Kidney (tissue), 14 donors: Measurements from ENCODE around the gene CDH13. TPM values are rescaled to one million over a fixed set of nuclear protein-coding genes. Genes with fewer than 3 reads are reported as not detected.

Experiments
- DNase-seq, 5 donors: peaks; one replicate each; pipeline ENCODE4 v3.0.0-alpha.2; 2013 to 2020
- FAIRE-seq: peaks from 2 replicates; lab custom pipeline; 2012; peaks lifted over from hg19 to GRCh38; lab: Jason Lieb, UNC
- H3K27ac ChIP-seq, 2 donors: one replicate each; pipeline ENCODE4 v1.7.0; 2013; ENCODE audit warnings: low read depth in 2 of 2, low read length in 2 of 2, inconsistent platforms in 1 of 2
- H3K27me3 ChIP-seq: one replicate; pipeline ENCODE4 v1.7.1; 2013; ENCODE audit warnings: low read length, inconsistent platforms; ENCODE audit not compliant: control insufficient read depth, insufficient read depth
- H3K36me3 ChIP-seq, 3 donors: one replicate each; pipeline versions ENCODE4 v1.7.0 to v1.7.1; 2013; ENCODE audit warnings: low read length in 3 of 3, control low read depth in 1 of 3, inconsistent platforms in 1 of 3; ENCODE audit not compliant: insufficient read depth in 3 of 3, control insufficient read depth in 2 of 3
- H3K4me1 ChIP-seq, 3 donors: one replicate each; pipeline versions ENCODE4 v1.7.0 to v1.7.1; 2013; ENCODE audit warnings: low read length in 3 of 3, inconsistent platforms in 1 of 3, low read depth in 1 of 3; ENCODE audit not compliant: control insufficient read depth in 2 of 3, insufficient read depth in 2 of 3
- H3K4me3 ChIP-seq, 3 donors: one replicate each; pipeline versions ENCODE4 v1.7.0 to v1.8.1; 2013; ENCODE audit warnings: low read length in 3 of 3, control low read depth in 1 of 3, inconsistent platforms in 1 of 3
- H3K9ac ChIP-seq, 3 donors: one replicate each; pipeline versions ENCODE4 v1.7.0 to v1.7.1; 2013; ENCODE audit warnings: low read length in 3 of 3, control low read depth in 1 of 3, inconsistent platforms in 1 of 3
- H3K9me3 ChIP-seq, 3 donors: one replicate each; pipeline versions ENCODE4 v1.7.0 to v1.7.1; 2013; ENCODE audit warnings: low read length in 3 of 3, control low read depth in 1 of 3, inconsistent platforms in 1 of 3; ENCODE audit not compliant: control insufficient read depth in 2 of 3, insufficient read depth in 1 of 3
- intact Hi-C: fragments of 100-400 bp; cut with DNase I; formaldehyde crosslinking; loops from one replicate; pipeline ENCODE4 v1.11.1; 2022
- polyA plus RNA-seq: library from polyadenylated mRNA; stranded (reverse); fragments of 350-450 nt; fragmentation: Illumina TruSeq; extraction: RNeasy Lipid Tissue Mini Kit (QIAGEN cat#74804); gene quantifications from one replicate; pipeline ENCODE4 v1.2.3, GENCODE V29; 2014; ENCODE audit warnings: low read depth, low replicate concordance; ENCODE audit not compliant: insufficient read depth
- total RNA-seq: library from RNA; stranded (reverse); fragmentation: NEBNext Ultra II Directional; extraction: Animal tissue kit (Norgen Biotek cat#: 25700); gene quantifications from one replicate; pipeline ENCODE4 v1.2.1, GENCODE V29; 2021
- TF ChIP-seq, protein P1 (sequence below): IDR thresholded peaks from 3 replicates; pipeline ENCODE4 v1.5.1; 2012; ENCODE audit warnings: mild to moderate bottlenecking, moderate library complexity, borderline replicate concordance; ENCODE audit not compliant: insufficient read depth; ENCODE audit errors: extremely low read depth
- donor health status: control.
- donor health status: control.
- donor health status: control.
- donor health status: control.
- donor health status: control.
- donor health status: DM: yes; HTN: yes; CAD: no.
- donor health status: Normal renal cell carcinoma (clear cell type).

The CDH13 gene
- total and polyA plus RNA-seq, 2 donors from 2014 or later, result 4.8 to 13.8 TPM

DNA sequence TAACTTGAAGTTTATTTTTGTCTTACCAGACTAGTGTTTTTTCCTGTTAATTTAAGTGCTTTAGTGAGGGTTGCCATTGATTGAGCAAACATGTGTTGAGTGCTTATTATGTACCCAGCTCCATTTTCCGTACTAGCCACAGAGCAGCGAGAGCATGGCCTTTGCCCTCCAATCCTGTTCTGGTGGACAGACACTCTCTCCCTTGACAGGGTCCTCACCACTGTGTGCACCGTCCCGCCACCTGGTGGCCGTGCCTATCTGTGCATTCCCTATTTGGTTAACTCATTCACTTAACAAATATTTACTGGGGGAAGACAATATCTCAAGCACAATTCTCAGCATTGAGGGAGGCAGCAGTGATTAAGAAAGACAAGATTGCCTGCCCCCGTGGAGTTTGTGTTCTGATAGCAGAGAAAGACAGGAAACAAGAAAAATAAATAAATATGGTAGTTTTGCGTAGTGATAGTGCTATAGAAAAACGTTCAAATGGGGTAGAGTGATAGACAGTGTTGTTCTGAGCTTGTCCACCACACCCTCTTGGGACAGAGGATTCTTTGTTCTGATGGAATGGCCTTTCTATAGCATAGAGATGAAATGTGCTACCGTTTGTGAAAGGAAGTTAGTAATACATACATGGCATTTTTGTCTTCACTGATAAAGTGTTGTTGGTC, 13.0 kb downstream of the CDH13 start:
- no peaks in the 10 kb centered on the region for H3K9me3 ChIP-seq
- no peaks in the 10 kb centered on the region for H3K27me3 ChIP-seq
- DNase-seq (peak in 3 of 5 donors; percentile 40 to 57 (median 46)), FAIRE-seq (no peak)
- no peaks in the 10 kb centered on the region for H3K36me3 ChIP-seq
- intact Hi-C loops, result no loop called here
- H3K9ac ChIP-seq, result no peak overlapping the region
- no peak overlapping the region for H3K27ac ChIP-seq
- no peak overlapping the region for H3K4me3 ChIP-seq
- no peaks in the 10 kb centered on the region for H3K4me1 ChIP-seq
- TF ChIP-seq, protein P1, sequence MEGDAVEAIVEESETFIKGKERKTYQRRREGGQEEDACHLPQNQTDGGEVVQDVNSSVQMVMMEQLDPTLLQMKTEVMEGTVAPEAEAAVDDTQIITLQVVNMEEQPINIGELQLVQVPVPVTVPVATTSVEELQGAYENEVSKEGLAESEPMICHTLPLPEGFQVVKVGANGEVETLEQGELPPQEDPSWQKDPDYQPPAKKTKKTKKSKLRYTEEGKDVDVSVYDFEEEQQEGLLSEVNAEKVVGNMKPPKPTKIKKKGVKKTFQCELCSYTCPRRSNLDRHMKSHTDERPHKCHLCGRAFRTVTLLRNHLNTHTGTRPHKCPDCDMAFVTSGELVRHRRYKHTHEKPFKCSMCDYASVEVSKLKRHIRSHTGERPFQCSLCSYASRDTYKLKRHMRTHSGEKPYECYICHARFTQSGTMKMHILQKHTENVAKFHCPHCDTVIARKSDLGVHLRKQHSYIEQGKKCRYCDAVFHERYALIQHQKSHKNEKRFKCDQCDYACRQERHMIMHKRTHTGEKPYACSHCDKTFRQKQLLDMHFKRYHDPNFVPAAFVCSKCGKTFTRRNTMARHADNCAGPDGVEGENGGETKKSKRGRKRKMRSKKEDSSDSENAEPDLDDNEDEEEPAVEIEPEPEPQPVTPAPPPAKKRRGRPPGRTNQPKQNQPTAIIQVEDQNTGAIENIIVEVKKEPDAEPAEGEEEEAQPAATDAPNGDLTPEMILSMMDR, result peak; percentile 66

DNA sequence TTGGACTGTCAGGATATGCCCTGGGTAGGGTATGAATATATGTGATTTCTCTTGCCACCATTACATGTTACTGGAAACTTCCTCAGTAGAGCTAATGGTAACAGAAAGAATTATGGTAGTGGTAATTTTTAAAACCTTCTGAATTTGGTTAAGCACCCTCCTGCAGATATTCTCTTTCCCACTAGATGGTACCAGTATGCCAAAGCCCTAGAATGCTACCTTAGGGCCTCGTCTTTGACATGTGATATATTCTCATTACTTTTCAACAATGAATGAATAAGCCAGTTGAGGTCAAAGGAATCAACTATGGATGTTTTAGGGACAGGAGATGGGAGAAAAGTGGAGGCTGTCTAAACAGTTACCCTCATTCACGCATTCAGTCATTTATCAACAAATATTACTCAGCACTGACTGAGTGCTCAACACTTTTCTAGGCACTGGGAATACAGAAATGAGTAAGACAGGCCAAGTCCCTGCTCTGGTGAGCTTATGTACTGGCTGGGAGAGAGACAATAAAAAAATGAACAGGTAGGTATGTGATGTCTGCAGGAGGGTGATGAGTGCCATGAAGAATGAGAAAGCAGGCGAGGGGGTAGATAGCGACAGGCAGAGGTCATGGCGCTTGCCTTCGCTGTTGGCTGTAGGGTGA, 14.7 kb downstream of the CDH13 start:
- no peaks in the 10 kb centered on the region for H3K27me3 ChIP-seq
- H3K27ac ChIP-seq, result no peak overlapping the region
- no peak overlapping the region for H3K9ac ChIP-seq
- no peak overlapping the region for H3K4me3 ChIP-seq
- FAIRE-seq, result no peak
- H3K36me3 ChIP-seq, result no peaks in the 10 kb centered on the region
- intact Hi-C loops, result no loop called here
- TF ChIP-seq, protein P1, result no peak
- DNase-seq, result no peak
- H3K9me3 ChIP-seq, result no peaks in the 10 kb centered on the region
- H3K4me1 ChIP-seq, result no peaks in the 10 kb centered on the region

DNA sequence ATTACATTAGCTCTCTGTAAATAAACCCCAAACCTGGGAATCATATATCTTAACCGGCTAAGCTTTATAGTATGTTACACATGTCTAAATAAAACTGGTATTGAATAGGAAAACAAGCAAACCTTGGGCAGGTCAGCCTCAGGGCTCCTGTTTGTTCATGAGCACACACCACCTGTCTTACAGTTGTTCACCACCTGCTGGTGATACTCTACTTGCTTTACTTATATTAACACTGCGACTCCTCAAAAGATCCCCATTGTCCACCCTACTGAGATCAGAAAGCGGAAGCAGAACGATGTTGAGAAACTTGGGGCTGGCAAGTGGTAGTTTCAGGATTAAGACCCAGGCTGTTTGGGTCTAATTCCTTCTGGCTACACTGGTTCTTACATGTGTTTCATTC, 16.4 kb downstream of the CDH13 start:
- DNase-seq (no peak), FAIRE-seq (no peak)

More for the DNA sequence above, 16.4 kb downstream of the CDH13 start:
- Histone ChIP-seq H3K9me3 (no peaks in the 10 kb centered on the region), H3K36me3 (no peaks in the 10 kb centered on the region), H3K27me3 (no peaks in the 10 kb centered on the region), H3K4me3 (no peak overlapping the region), H3K9ac (no peak overlapping the region), H3K27ac (no peak overlapping the region), H3K4me1 (no peaks in the 10 kb centered on the region)
- TF ChIP-seq, protein P1, result no peak
- intact Hi-C loops, result no loop called here
